Esophagus (tissue), 2 donors: ENCODE results near the gene CST7. TPM values are rescaled to one million over a fixed set of nuclear protein-coding genes. Genes with fewer than 3 reads are reported as not detected.

Source experiments
- H3K27ac ChIP-seq, 2 donors: one replicate each; pipeline ENCODE4 v1.5.1; 2013; ENCODE audit warnings: low read depth in 2 of 2, mild to moderate bottlenecking in 2 of 2, inconsistent platforms in 1 of 2, low read length in 1 of 2, moderate library complexity in 1 of 2
- H3K27me3 ChIP-seq, 2 donors: one replicate each; pipeline ENCODE4 v1.6.1; 2013; ENCODE audit warnings: low read length in 2 of 2, control low read depth in 1 of 2, mild to moderate bottlenecking in 1 of 2; ENCODE audit not compliant: insufficient read depth in 2 of 2, control insufficient read depth in 1 of 2
- H3K36me3 ChIP-seq, 2 donors: one replicate each; pipeline ENCODE4 v1.6.1; 2013; ENCODE audit warnings: low read length in 1 of 2; ENCODE audit not compliant: control insufficient read depth in 2 of 2, insufficient read depth in 2 of 2
- H3K4me1 ChIP-seq, 2 donors: one replicate each; pipeline ENCODE4 v1.6.1; 2013; ENCODE audit warnings: low read length in 1 of 2; ENCODE audit not compliant: control insufficient read depth in 2 of 2, insufficient read depth in 2 of 2
- H3K4me3 ChIP-seq, 2 donors: one replicate each; pipeline ENCODE4 v1.5.1; 2013; ENCODE audit warnings: low read length in 2 of 2, mild to moderate bottlenecking in 2 of 2, low read depth in 1 of 2, moderate library complexity in 1 of 2
- H3K9me3 ChIP-seq, 2 donors: one replicate each; pipeline ENCODE4 v1.6.1; 2013; ENCODE audit warnings: mild to moderate bottlenecking in 2 of 2, low read depth in 1 of 2, low read length in 1 of 2, moderate library complexity in 1 of 2; ENCODE audit not compliant: control insufficient read depth in 2 of 2, insufficient read depth in 1 of 2
- WGBS, 2 donors: extraction: QIAGEN DNeasy Blood & Tissue Kit; methylation state at CpG; one replicate each; pipeline ENCODE4 v1.1.7; 2013; 5-methylcytosine and 5-hydroxymethylcytosine counted together
- polyA plus RNA-seq, 2 donors: library from polyadenylated mRNA; stranded (reverse); fragments of 200-250 nt; gene quantifications; one replicate each; pipeline ENCODE4 v1.2.3, GENCODE V29; 2013
- donor health status: healthy with polysubstance abuse.
- donor health status: Bipolar disorder and iron deficiency.

CST7 gene
- polyA plus RNA-seq, 2 donors = 1.4 to 2.9 TPM

- Histone ChIP-seq H3K36me3 (peaks cover 6 to 50% of the 10 kb centered on the region in 2 donors), H3K4me1 (no peaks in the 10 kb centered on the region), H3K27ac (no peak overlapping the region), H3K4me3 (no peak overlapping the region), H3K27me3 (no peaks in the 10 kb centered on the region), H3K9me3 (no peaks in the 10 kb centered on the region)
- WGBS, 2 donors = 92 to 95% methylated on average over 19 of the region's 19 CpGs
Measured at GRCh38 chr20:24969186-24970029, 20.3 kb downstream of the CST7 start.

- Histone ChIP-seq H3K27me3 (no peaks in the 10 kb centered on the region), H3K4me3 (no peak overlapping the region), H3K36me3 (peaks cover 6 to 50% of the 10 kb centered on the region in 2 donors), H3K4me1 (no peaks in the 10 kb centered on the region), H3K27ac (no peak overlapping the region), H3K9me3 (no peaks in the 10 kb centered on the region)
- WGBS, 2 donors = 95 to 96% methylated on average over 5 of the region's 5 CpGs
Measured at GRCh38 chr20:24970030-24970553, 21.0 kb downstream of the CST7 start.

GRCh38 chr20:24970754-24971153 is 21.7 kb downstream of the CST7 start:
- 89 to 92% methylated on average over 8 of the region's 8 CpGs for WGBS, 2 donors
- H3K4me3 ChIP-seq = no peak overlapping the region
- H3K9me3 ChIP-seq = no peaks in the 10 kb centered on the region
- H3K27ac ChIP-seq = no peak overlapping the region
- no peaks in the 10 kb centered on the region for H3K27me3 ChIP-seq
- no peaks in the 10 kb centered on the region for H3K4me1 ChIP-seq
- peaks cover 6 to 46% of the 10 kb centered on the region in 2 donors for H3K36me3 ChIP-seq

GRCh38 chr20:24971376-24972101 is 22.5 kb downstream of the CST7 start:
- Histone ChIP-seq H3K36me3 (peaks cover 6 to 46% of the 10 kb centered on the region in 2 donors), H3K27ac (no peak overlapping the region), H3K4me3 (no peak overlapping the region), H3K27me3 (no peaks in the 10 kb centered on the region), H3K4me1 (no peaks in the 10 kb centered on the region), H3K9me3 (no peaks in the 10 kb centered on the region)
- WGBS, 2 donors = 83 to 91% methylated on average over 6 of the region's 6 CpGs

GRCh38 chr20:24972341-24972740 is 23.3 kb downstream of the CST7 start:
- Histone ChIP-seq H3K9me3 (no peaks in the 10 kb centered on the region), H3K36me3 (peaks cover 6 to 43% of the 10 kb centered on the region in 2 donors), H3K4me1 (no peaks in the 10 kb centered on the region), H3K27me3 (no peaks in the 10 kb centered on the region), H3K4me3 (no peak overlapping the region), H3K27ac (no peak overlapping the region)
- 97 to 100% methylated on average over 2 of the region's 2 CpGs for WGBS, 2 donors

- no peak overlapping the region for H3K4me3 ChIP-seq
- H3K9me3 ChIP-seq = peaks cover 0 to 6% of the 10 kb centered on the region in 2 donors
- H3K36me3 ChIP-seq = peaks cover 8 to 25% of the 10 kb centered on the region in 2 donors
- no peaks in the 10 kb centered on the region for H3K4me1 ChIP-seq
- WGBS, 2 donors = 95% methylated on average over 1 of the region's 1 CpG
- no peak overlapping the region for H3K27ac ChIP-seq
- no peaks in the 10 kb centered on the region for H3K27me3 ChIP-seq
Measured at GRCh38 chr20:24977336-24977735, 28.3 kb downstream of the CST7 start.

- Histone ChIP-seq H3K27me3 (no peaks in the 10 kb centered on the region), H3K9me3 (peaks cover 0 to 6% of the 10 kb centered on the region in 2 donors), H3K27ac (no peak overlapping the region), H3K36me3 (peaks cover 8 to 21% of the 10 kb centered on the region in 2 donors), H3K4me1 (no peaks in the 10 kb centered on the region), H3K4me3 (no peak overlapping the region)
- WGBS, 2 donors = 91 to 92% methylated on average over 3 of the region's 3 CpGs
Measured at GRCh38 chr20:24977797-24978196, 28.7 kb downstream of the CST7 start.

- H3K27ac ChIP-seq = no peak overlapping the region
- H3K4me1 ChIP-seq = no peaks in the 10 kb centered on the region
- WGBS, 2 donors = 73 to 84% methylated on average over 8 of the region's 8 CpGs
- H3K36me3 ChIP-seq = peaks cover 4 to 17% of the 10 kb centered on the region in 2 donors
- no peaks in the 10 kb centered on the region for H3K27me3 ChIP-seq
- H3K9me3 ChIP-seq = peaks cover 0 to 6% of the 10 kb centered on the region in 2 donors
- H3K4me3 ChIP-seq = no peak overlapping the region
Measured at GRCh38 chr20:24978513-24978912, 29.4 kb downstream of the CST7 start.

- peaks cover 0 to 6% of the 10 kb centered on the region in 2 donors for H3K9me3 ChIP-seq
- no peaks in the 10 kb centered on the region for H3K4me1 ChIP-seq
- H3K4me3 ChIP-seq = no peak overlapping the region
- no peak overlapping the region for H3K27ac ChIP-seq
- H3K36me3 ChIP-seq = peaks cover 4 to 17% of the 10 kb centered on the region in 2 donors
- no peaks in the 10 kb centered on the region for H3K27me3 ChIP-seq
- 95 to 96% methylated on average over 15 of the region's 15 CpGs for WGBS, 2 donors
Measured at GRCh38 chr20:24979036-24979960, 30.2 kb downstream of the CST7 start.
